GM10266 (cell line): ENCODE measurements around the gene CSF3R.

Experiments
- DNase-seq: peaks from one replicate; pipeline ENCODE4 v3.0.0; 2012; ENCODE audit errors: extremely low spot score
- CTCF ChIP-seq: IDR thresholded peaks from 2 replicates; pipeline ENCODE4 v1.5.1; 2012; ENCODE audit warnings: mild to moderate bottlenecking, low read depth; ENCODE audit not compliant: control insufficient read depth, insufficient read depth; ENCODE audit errors: missing control alignments

Gene CSF3R

GRCh38 chr1:36436821-36437220 is 45.9 kb downstream of the CSF3R start:
- no peak for DNase-seq
- TF ChIP-seq CTCF, result no peak

GRCh38 chr1:36433102-36433501 is 49.6 kb downstream of the CSF3R start:
- no peak for TF ChIP-seq CTCF
- no peak for DNase-seq

GRCh38 chr1:36432616-36433015 is 50.1 kb downstream of the CSF3R start:
- no peak for TF ChIP-seq CTCF
- DNase-seq, result no peak

GRCh38 chr1:36425791-36426190 is 56.9 kb downstream of the CSF3R start:
- no peak for DNase-seq
- TF ChIP-seq CTCF, result no peak

- DNase-seq, result no peak
- TF ChIP-seq CTCF, result no peak
These were observed 61.1 kb downstream of the CSF3R start for GRCh38 chr1:36421649-36422048.

GRCh38 chr1:36420836-36421317 is 61.8 kb downstream of the CSF3R start:
- peak; percentile 99 for TF ChIP-seq CTCF
- peak; percentile 75 for DNase-seq

GRCh38 chr1:36420409-36420808 is 62.3 kb downstream of the CSF3R start:
- no peak for TF ChIP-seq CTCF
- DNase-seq, result no peak
